Kidney (tissue), 14 donors: ENCODE results near the gene IFNB1. TPM values are rescaled to one million over a fixed set of nuclear protein-coding genes. Genes with fewer than 3 reads are reported as not detected.

Experiments used
- DNase-seq, 5 donors: peaks; one replicate each; pipeline ENCODE4 v3.0.0-alpha.2; 2013 to 2020
- FAIRE-seq: peaks from 2 replicates; lab custom pipeline; 2012; peaks lifted over from hg19 to GRCh38; lab: Jason Lieb, UNC
- H3K27ac ChIP-seq, 2 donors: one replicate each; pipeline ENCODE4 v1.7.0; 2013; ENCODE audit warnings: low read depth in 2 of 2, low read length in 2 of 2, inconsistent platforms in 1 of 2
- H3K27me3 ChIP-seq: one replicate; pipeline ENCODE4 v1.7.1; 2013; ENCODE audit warnings: low read length, inconsistent platforms; ENCODE audit not compliant: control insufficient read depth, insufficient read depth
- H3K36me3 ChIP-seq, 3 donors: one replicate each; pipeline versions ENCODE4 v1.7.0 to v1.7.1; 2013; ENCODE audit warnings: low read length in 3 of 3, control low read depth in 1 of 3, inconsistent platforms in 1 of 3; ENCODE audit not compliant: insufficient read depth in 3 of 3, control insufficient read depth in 2 of 3
- H3K4me1 ChIP-seq, 3 donors: one replicate each; pipeline versions ENCODE4 v1.7.0 to v1.7.1; 2013; ENCODE audit warnings: low read length in 3 of 3, inconsistent platforms in 1 of 3, low read depth in 1 of 3; ENCODE audit not compliant: control insufficient read depth in 2 of 3, insufficient read depth in 2 of 3
- H3K4me3 ChIP-seq, 3 donors: one replicate each; pipeline versions ENCODE4 v1.7.0 to v1.8.1; 2013; ENCODE audit warnings: low read length in 3 of 3, control low read depth in 1 of 3, inconsistent platforms in 1 of 3
- H3K9ac ChIP-seq, 3 donors: one replicate each; pipeline versions ENCODE4 v1.7.0 to v1.7.1; 2013; ENCODE audit warnings: low read length in 3 of 3, control low read depth in 1 of 3, inconsistent platforms in 1 of 3
- H3K9me3 ChIP-seq, 3 donors: one replicate each; pipeline versions ENCODE4 v1.7.0 to v1.7.1; 2013; ENCODE audit warnings: low read length in 3 of 3, control low read depth in 1 of 3, inconsistent platforms in 1 of 3; ENCODE audit not compliant: control insufficient read depth in 2 of 3, insufficient read depth in 1 of 3
- CTCF ChIP-seq: IDR thresholded peaks from 3 replicates; pipeline ENCODE4 v1.5.1; 2012; ENCODE audit warnings: mild to moderate bottlenecking, moderate library complexity, borderline replicate concordance; ENCODE audit not compliant: insufficient read depth; ENCODE audit errors: extremely low read depth
- intact Hi-C: fragments of 100-400 bp; cut with DNase I; formaldehyde crosslinking; loops from one replicate; pipeline ENCODE4 v1.11.1; 2022
- polyA plus RNA-seq: library from polyadenylated mRNA; stranded (reverse); fragments of 350-450 nt; fragmentation: Illumina TruSeq; extraction: RNeasy Lipid Tissue Mini Kit (QIAGEN cat#74804); gene quantifications from one replicate; pipeline ENCODE4 v1.2.3, GENCODE V29; 2014; ENCODE audit warnings: low read depth, low replicate concordance; ENCODE audit not compliant: insufficient read depth
- total RNA-seq: library from RNA; stranded (reverse); fragmentation: NEBNext Ultra II Directional; extraction: Animal tissue kit (Norgen Biotek cat#: 25700); gene quantifications from one replicate; pipeline ENCODE4 v1.2.1, GENCODE V29; 2021
- donor health status: control.
- donor health status: control.
- donor health status: control.
- donor health status: control.
- donor health status: control.
- donor health status: DM: yes; HTN: yes; CAD: no.
- donor health status: Normal renal cell carcinoma (clear cell type).

Gene IFNB1
- total and polyA plus RNA-seq, 2 donors from 2014 or later: not detected

DNA sequence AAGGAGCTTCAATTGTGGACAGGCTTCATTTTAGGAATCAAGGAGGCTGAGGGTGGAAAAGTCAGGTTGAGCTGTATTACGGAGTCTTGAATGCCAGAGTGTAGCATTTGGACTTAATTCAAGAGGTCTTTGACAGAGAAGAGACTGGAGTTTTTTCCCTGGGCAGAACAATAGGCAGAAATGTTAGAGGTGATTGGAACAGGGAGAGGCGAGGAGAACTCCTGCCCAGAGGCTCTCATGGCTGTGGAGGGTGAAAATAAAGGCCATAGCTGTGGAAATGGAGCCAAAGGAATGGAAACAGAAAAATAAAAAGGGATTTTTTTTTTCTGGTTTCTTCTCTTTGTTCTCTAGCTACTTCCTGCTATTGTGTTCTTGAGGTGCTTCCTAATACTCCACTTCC lies 3.7 kb upstream of the IFNB1 start:
- intact Hi-C loops: no loop called here

GRCh38 chr9:21080793-21081192 lies 3.1 kb upstream of the IFNB1 start:
- Histone ChIP-seq H3K27ac (no peak overlapping the region), H3K9ac (no peak overlapping the region), H3K4me3 (no peak overlapping the region), H3K9me3 (no peaks in the 10 kb centered on the region), H3K27me3 (no peaks in the 10 kb centered on the region), H3K36me3 (no peaks in the 10 kb centered on the region), H3K4me1 (no peaks in the 10 kb centered on the region)
- DNase-seq (no peak), FAIRE-seq (no peak)
- intact Hi-C loops: no loop called here
- no peak for TF ChIP-seq CTCF

More for the DNA sequence above, 3.7 kb upstream of the IFNB1 start:
- no peak overlapping the region for H3K4me3 ChIP-seq
- H3K9ac ChIP-seq: no peak overlapping the region
- H3K9me3 ChIP-seq: no peaks in the 10 kb centered on the region
- H3K27me3 ChIP-seq: no peaks in the 10 kb centered on the region
- H3K36me3 ChIP-seq: no peaks in the 10 kb centered on the region
- FAIRE-seq (no peak), DNase-seq (no peak)
- H3K4me1 ChIP-seq: no peaks in the 10 kb centered on the region
- no peak for TF ChIP-seq CTCF
- H3K27ac ChIP-seq: no peak overlapping the region

- H3K9ac ChIP-seq: no peak overlapping the region
- H3K9me3 ChIP-seq: no peaks in the 10 kb centered on the region
- H3K27ac ChIP-seq: no peak overlapping the region
- no peaks in the 10 kb centered on the region for H3K36me3 ChIP-seq
- no peaks in the 10 kb centered on the region for H3K27me3 ChIP-seq
- no peak for DNase-seq
- intact Hi-C loops: no loop called here
- no peak overlapping the region for H3K4me3 ChIP-seq
- TF ChIP-seq CTCF: no peak
- no peak for FAIRE-seq
- no peaks in the 10 kb centered on the region for H3K4me1 ChIP-seq
Observed at GRCh38 chr9:21078702-21079101, 960 bp upstream of the IFNB1 start.

- Histone ChIP-seq H3K36me3 (no peaks in the 10 kb centered on the region), H3K4me1 (no peaks in the 10 kb centered on the region), H3K9me3 (no peaks in the 10 kb centered on the region), H3K27me3 (no peaks in the 10 kb centered on the region), H3K9ac (no peak overlapping the region), H3K27ac (no peak overlapping the region), H3K4me3 (no peak overlapping the region)
- FAIRE-seq: no peak
- no peak for TF ChIP-seq CTCF
- intact Hi-C loops: no loop called here
- DNase-seq: no peak
Observed at GRCh38 chr9:21075484-21075883, 2.3 kb downstream of the IFNB1 start.
